ENCODE measurements around the gene HOXD10.

HOXD10 gene

GRCh38 chr2:176165370-176166050 is 48.9 kb downstream of the HOXD10 start:
- no peak overlapping the region for H3K4me3 ChIP-seq (ENCODE audit: severe bottlenecking)
- peaks cover 58% of the 10 kb centered on the region for H3K27me3 ChIP-seq (ENCODE audit: insufficient read depth, poor library complexity, severe bottlenecking)
- H3K36me3 ChIP-seq (ENCODE audit: low read depth): no peaks in the 10 kb centered on the region

GRCh38 chr2:176166272-176166671 is 49.7 kb downstream of the HOXD10 start:
- DNase-seq (ENCODE audit: low spot score): no peak
- ATAC-seq (ENCODE audit: low read depth): no peak
- TF ChIP-seq CTCF (IDR thresholded peaks at IDR 0.05; ENCODE audit: poor library complexity, severe bottlenecking): no peak

More at GRCh38 chr2:176165370-176166050, 48.9 kb downstream of the HOXD10 start:
- DNase-seq (ENCODE audit: low spot score) (no peak), ATAC-seq (ENCODE audit: low read depth) (no peak)
- Histone ChIP-seq H3K9me3 (ENCODE audit: severe bottlenecking) (no peaks in the 10 kb centered on the region), H3K27ac (ENCODE audit: poor library complexity, severe bottlenecking) (no peak overlapping the region), H3K4me1 (ENCODE audit: insufficient read depth, poor library complexity, severe bottlenecking) (no peaks in the 10 kb centered on the region)
- no peak for TF ChIP-seq CTCF (IDR thresholded peaks at IDR 0.05; ENCODE audit: poor library complexity, severe bottlenecking)

GRCh38 chr2:176167398-176167797 is 50.8 kb downstream of the HOXD10 start:
- Histone ChIP-seq H3K4me3 (ENCODE audit: severe bottlenecking) (no peak overlapping the region), H3K36me3 (ENCODE audit: low read depth) (no peaks in the 10 kb centered on the region), H3K4me1 (ENCODE audit: insufficient read depth, poor library complexity, severe bottlenecking) (no peaks in the 10 kb centered on the region), H3K9me3 (ENCODE audit: severe bottlenecking) (no peaks in the 10 kb centered on the region), H3K27ac (ENCODE audit: poor library complexity, severe bottlenecking) (no peak overlapping the region), H3K27me3 (ENCODE audit: insufficient read depth, poor library complexity, severe bottlenecking) (peaks cover 39% of the 10 kb centered on the region)
- ATAC-seq (ENCODE audit: low read depth) (no peak), DNase-seq (ENCODE audit: low spot score) (no peak)
- no peak for TF ChIP-seq CTCF (IDR thresholded peaks at IDR 0.05; ENCODE audit: poor library complexity, severe bottlenecking)

More at GRCh38 chr2:176166272-176166671, 49.7 kb downstream of the HOXD10 start:
- Histone ChIP-seq H3K27me3 (ENCODE audit: insufficient read depth, poor library complexity, severe bottlenecking) (peaks cover 50% of the 10 kb centered on the region), H3K9me3 (ENCODE audit: severe bottlenecking) (no peaks in the 10 kb centered on the region), H3K4me3 (ENCODE audit: severe bottlenecking) (no peak overlapping the region), H3K27ac (ENCODE audit: poor library complexity, severe bottlenecking) (no peak overlapping the region), H3K36me3 (ENCODE audit: low read depth) (no peaks in the 10 kb centered on the region), H3K4me1 (ENCODE audit: insufficient read depth, poor library complexity, severe bottlenecking) (no peaks in the 10 kb centered on the region)

- no peaks in the 10 kb centered on the region for H3K9me3 ChIP-seq (ENCODE audit: severe bottlenecking)
- no peak overlapping the region for H3K4me3 ChIP-seq (ENCODE audit: severe bottlenecking)
- H3K27me3 ChIP-seq (ENCODE audit: insufficient read depth, poor library complexity, severe bottlenecking): peaks cover 22% of the 10 kb centered on the region
- no peak for DNase-seq (ENCODE audit: low spot score)
- no peaks in the 10 kb centered on the region for H3K36me3 ChIP-seq (ENCODE audit: low read depth)
- no peak for ATAC-seq (ENCODE audit: low read depth)
- H3K4me1 ChIP-seq (ENCODE audit: insufficient read depth, poor library complexity, severe bottlenecking): no peaks in the 10 kb centered on the region
- TF ChIP-seq CTCF (IDR thresholded peaks at IDR 0.05; ENCODE audit: poor library complexity, severe bottlenecking): no peak
- no peak overlapping the region for H3K27ac ChIP-seq (ENCODE audit: poor library complexity, severe bottlenecking)
Measured at GRCh38 chr2:176169181-176169580, 52.6 kb downstream of the HOXD10 start.

Data from RWPE2 (cell line).